ENCODE results near the gene NRG2. TPM values are rescaled to one million over a fixed set of nuclear protein-coding genes. Genes with fewer than 3 reads are reported as not detected.

The NRG2 gene
- total RNA-seq, 2 donors from 2014 or later: 6.6 to 11.1 TPM

DNA sequence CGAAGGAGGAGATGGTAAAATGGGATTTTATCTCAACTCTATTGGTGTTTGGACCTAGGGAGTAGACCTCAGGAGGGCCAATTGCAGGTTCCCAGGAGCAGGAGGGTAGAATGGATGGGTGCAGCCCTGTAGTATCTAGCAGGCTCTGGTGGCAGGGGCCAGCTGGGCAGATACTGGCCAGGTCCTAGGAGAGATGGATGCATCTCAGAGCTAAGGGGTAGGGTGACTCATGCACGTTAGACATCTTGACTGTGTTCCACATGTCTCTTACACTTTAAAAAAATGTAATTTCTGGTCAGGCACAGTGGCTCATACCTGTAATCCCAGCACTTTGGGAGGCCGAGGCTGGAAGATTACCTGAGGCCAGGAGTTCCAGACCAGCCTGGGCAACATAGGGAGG is 225.1 kb downstream of the NRG2 start:
- intact Hi-C loops (cut with DNase I): no loop called here
- DNase-seq (ENCODE audit: low spot score): no peak
- Histone ChIP-seq H3K27me3 (replicated peaks; ENCODE audit: insufficient read depth) (no peaks in the 10 kb centered on the region), H3K4me3 (no peak overlapping the region), H3K36me3 (no peaks in the 10 kb centered on the region), H3K27ac (no peak overlapping the region), H3K9me3 (no peaks in the 10 kb centered on the region), H3K4me1 (replicated peaks) (no peaks in the 10 kb centered on the region)
- 79% methylated on average over 3 of the region's 3 CpGs for WGBS
- TF ChIP-seq POLR2A (IDR thresholded peaks at IDR 0.05) (no peak), POLR2AphosphoS5 (IDR thresholded peaks at IDR 0.05) (no peak)
- TF ChIP-seq, protein P1, sequence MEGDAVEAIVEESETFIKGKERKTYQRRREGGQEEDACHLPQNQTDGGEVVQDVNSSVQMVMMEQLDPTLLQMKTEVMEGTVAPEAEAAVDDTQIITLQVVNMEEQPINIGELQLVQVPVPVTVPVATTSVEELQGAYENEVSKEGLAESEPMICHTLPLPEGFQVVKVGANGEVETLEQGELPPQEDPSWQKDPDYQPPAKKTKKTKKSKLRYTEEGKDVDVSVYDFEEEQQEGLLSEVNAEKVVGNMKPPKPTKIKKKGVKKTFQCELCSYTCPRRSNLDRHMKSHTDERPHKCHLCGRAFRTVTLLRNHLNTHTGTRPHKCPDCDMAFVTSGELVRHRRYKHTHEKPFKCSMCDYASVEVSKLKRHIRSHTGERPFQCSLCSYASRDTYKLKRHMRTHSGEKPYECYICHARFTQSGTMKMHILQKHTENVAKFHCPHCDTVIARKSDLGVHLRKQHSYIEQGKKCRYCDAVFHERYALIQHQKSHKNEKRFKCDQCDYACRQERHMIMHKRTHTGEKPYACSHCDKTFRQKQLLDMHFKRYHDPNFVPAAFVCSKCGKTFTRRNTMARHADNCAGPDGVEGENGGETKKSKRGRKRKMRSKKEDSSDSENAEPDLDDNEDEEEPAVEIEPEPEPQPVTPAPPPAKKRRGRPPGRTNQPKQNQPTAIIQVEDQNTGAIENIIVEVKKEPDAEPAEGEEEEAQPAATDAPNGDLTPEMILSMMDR (IDR thresholded peaks at IDR 0.05): no peak

DNA sequence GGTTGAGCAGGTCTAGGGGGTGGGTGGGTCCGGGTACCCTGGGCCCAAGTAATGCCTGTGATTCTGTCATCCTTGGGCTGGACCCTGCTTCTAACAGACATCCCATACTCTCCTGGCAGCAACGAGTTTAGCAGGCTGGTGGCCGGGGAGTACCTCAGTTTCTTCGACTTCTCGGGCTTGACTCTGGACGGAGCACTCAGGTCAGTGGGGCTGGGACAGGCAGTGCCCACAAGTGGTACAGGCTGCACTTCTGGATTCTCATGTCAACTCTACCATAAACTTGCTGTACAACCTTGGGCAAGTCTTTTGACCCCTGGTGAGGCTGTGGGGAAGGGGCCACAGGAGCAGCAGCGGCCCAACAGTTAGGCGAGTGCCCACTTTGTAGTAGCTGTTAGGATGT is 225.7 kb downstream of the NRG2 start:
- no peaks in the 10 kb centered on the region for H3K4me1 ChIP-seq (replicated peaks)
- H3K9me3 ChIP-seq: no peaks in the 10 kb centered on the region
- TF ChIP-seq POLR2AphosphoS5 (IDR thresholded peaks at IDR 0.05): no peak
- TF ChIP-seq POLR2A (IDR thresholded peaks at IDR 0.05): no peak
- TF ChIP-seq, protein P1 (IDR thresholded peaks at IDR 0.05): no peak
- H3K27ac ChIP-seq: no peak overlapping the region
- H3K36me3 ChIP-seq: no peaks in the 10 kb centered on the region
- intact Hi-C loops (cut with DNase I): no loop called here
- no peak for DNase-seq (ENCODE audit: low spot score)
- 91% methylated on average over 8 of the region's 8 CpGs for WGBS
- no peaks in the 10 kb centered on the region for H3K27me3 ChIP-seq (replicated peaks; ENCODE audit: insufficient read depth)
- H3K4me3 ChIP-seq: no peak overlapping the region

DNA sequence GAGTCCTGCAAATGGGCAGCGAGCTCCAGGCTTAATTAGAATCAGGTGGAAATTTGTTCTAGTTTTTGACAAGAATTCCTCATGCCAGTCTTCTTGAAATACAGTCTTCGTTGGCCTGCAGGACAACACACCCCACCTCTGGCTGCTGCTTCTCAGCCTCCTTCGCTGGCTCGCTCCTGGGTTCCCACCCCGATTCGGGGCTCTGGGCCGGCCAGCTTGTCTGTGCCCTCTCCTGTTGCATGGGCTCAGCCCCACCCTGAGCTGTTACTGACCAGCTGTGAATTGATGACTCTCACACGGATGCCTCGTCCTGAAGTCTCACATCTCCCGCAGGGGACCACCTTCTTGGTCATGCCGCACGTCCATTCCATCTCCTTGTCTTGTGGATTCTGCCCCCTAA is 226.5 kb downstream of the NRG2 start:
- Histone ChIP-seq H3K27ac (no peak overlapping the region), H3K4me1 (replicated peaks) (no peaks in the 10 kb centered on the region), H3K9me3 (no peaks in the 10 kb centered on the region), H3K36me3 (no peaks in the 10 kb centered on the region), H3K4me3 (no peak overlapping the region), H3K27me3 (replicated peaks; ENCODE audit: insufficient read depth) (no peaks in the 10 kb centered on the region)
- no peak for DNase-seq (ENCODE audit: low spot score)
- intact Hi-C loops (cut with DNase I): no loop called here
- 84% methylated on average over 12 of the region's 12 CpGs for WGBS
- TF ChIP-seq POLR2A (IDR thresholded peaks at IDR 0.05): no peak
- no peak for TF ChIP-seq POLR2AphosphoS5 (IDR thresholded peaks at IDR 0.05)
- TF ChIP-seq, protein P1 (IDR thresholded peaks at IDR 0.05): no peak

DNA sequence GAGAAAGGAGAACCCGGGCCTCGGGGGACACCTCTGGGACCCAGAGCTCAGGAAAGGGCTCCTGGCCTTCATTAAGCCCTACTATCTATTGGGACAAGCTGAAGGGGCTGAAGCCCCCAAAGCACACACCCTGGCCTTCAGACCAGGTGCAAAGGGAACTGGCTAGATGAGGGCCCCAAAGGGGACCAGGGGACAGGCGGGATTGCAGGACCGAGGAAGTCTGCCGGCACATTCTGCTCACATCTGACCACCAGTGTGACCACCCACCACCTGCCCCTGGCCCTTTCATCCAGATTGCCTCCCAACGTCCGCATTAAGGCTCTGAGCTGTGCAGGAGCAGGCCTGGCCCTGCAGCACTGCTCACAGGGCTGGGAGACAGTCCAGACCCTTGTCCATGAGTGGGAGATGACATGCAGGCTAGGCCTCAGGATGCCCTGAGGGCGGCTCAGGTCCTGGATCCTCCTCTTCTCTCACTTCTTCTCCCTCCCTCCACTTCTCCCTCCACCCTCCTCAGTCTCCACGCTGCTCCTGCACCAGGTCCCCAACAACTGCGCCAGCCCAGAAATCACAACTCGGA is 228.3 kb downstream of the NRG2 start:
- H3K4me3 ChIP-seq: no peak overlapping the region
- H3K36me3 ChIP-seq: no peaks in the 10 kb centered on the region
- no peaks in the 10 kb centered on the region for H3K9me3 ChIP-seq
- H3K4me1 ChIP-seq (replicated peaks): no peaks in the 10 kb centered on the region
- H3K27me3 ChIP-seq (replicated peaks; ENCODE audit: insufficient read depth): no peaks in the 10 kb centered on the region
- intact Hi-C loops (cut with DNase I): no loop called here
- TF ChIP-seq POLR2A (IDR thresholded peaks at IDR 0.05) (no peak), POLR2AphosphoS5 (IDR thresholded peaks at IDR 0.05) (no peak)
- TF ChIP-seq, protein P1 (IDR thresholded peaks at IDR 0.05): no peak
- 88% methylated on average over 11 of the region's 11 CpGs for WGBS
- no peak overlapping the region for H3K27ac ChIP-seq
- DNase-seq (ENCODE audit: low spot score): no peak

- Histone ChIP-seq H3K36me3 (no peaks in the 10 kb centered on the region), H3K4me1 (replicated peaks) (no peaks in the 10 kb centered on the region), H3K4me3 (no peak overlapping the region), H3K27ac (no peak overlapping the region), H3K9me3 (no peaks in the 10 kb centered on the region), H3K27me3 (replicated peaks; ENCODE audit: insufficient read depth) (no peaks in the 10 kb centered on the region)
- WGBS: 91% methylated on average over 14 of the region's 14 CpGs
- no peak for DNase-seq (ENCODE audit: low spot score)
- intact Hi-C loops (cut with DNase I): no loop called here
- TF ChIP-seq, protein P1 (IDR thresholded peaks at IDR 0.05): no peak
- TF ChIP-seq POLR2AphosphoS5 (IDR thresholded peaks at IDR 0.05): no peak
- TF ChIP-seq POLR2A (IDR thresholded peaks at IDR 0.05): no peak
Measured at GRCh38 chr5:139814191-139814601, 228.9 kb downstream of the NRG2 start.

Data from prostate gland (tissue), 2 donors.